ENCODE measurements around the gene EMC9. TPM values are rescaled to one million over a fixed set of nuclear protein-coding genes. Genes with fewer than 3 reads are reported as not detected.

Gene EMC9
- total RNA-seq, 1 experiment from 2014 or later = 25.4 TPM

DNA sequence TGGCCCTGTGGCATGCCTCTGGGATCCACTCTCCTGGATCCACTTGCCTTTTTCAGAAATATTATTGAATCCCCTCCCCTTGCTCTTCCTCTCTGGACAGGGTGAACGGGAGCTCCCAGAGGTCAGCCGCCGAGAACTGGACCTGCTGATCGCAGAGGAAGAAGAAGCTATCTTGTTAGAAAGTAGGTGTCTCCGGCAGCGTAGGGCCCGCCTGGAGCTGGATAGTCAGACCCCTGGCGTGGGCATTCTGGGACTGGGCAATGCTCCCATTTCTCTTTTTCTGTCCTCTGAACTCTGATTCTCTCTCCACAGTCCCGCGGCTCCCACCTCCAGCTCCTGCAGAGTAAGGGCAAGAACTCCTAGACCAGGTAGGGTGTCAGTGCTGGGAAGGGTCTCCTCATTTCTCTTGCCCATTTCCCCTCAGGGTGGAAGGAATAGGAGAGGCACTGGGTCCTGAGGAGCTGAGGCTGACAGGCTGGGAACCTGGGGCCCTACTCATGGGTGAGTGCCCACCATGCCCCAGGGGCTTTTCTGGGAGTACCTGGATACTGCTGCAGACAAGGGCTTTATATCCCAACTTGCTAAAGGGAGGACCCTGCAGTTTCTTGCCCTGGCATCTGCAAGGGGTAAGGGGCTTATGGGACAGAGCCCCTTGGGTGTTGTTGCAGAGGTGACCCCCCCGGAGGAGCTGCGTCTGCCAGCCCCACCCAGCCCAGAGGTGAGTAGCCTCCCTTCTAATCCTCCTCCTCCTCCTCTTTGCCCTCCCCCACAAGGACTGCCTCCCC is 35.8 kb upstream of the EMC9 start:
- no peak for DNase-seq (ENCODE audit: low read depth)

DNA sequence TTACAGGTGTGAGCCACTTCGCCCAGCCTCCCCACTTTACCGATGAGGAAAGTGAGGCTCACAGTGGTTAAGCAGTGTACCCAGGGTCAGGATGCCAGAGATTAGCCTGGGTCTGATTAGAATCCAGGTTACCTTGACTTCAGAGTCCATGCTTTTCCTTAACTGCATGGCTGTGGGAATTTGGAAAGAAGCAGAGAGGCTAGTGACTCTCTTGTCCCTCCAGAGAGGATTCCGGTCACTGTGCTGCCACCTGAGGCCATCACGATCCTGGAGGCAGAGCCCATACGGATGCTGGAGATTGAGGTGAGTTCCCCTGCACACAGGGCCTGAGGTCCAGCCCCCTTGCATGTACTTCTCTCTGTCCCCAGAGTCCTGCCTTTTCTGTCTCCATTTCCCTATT is 35.2 kb upstream of the EMC9 start:
- DNase-seq (ENCODE audit: low read depth) = no peak

DNA sequence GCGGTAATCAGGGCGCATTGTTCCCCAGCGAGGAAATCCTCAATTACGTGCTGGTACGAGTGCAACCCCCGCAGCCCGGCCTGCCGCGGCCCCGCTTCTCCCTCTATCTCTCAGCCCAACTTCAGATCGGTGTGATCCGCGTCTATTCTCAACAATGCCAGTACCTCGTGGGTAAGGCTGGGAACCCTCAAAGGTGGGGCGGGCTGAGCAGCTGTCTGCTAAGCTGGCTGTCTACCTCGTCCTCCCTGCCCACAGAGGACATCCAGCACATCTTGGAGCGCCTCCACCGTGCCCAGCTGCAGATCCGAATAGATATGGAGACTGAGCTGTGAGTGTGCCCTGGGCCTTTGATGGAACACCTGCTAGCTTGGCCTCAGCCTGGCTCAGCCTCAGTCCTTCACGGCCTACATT is 31.5 kb upstream of the EMC9 start:
- DNase-seq (ENCODE audit: low read depth) = no peak

DNA sequence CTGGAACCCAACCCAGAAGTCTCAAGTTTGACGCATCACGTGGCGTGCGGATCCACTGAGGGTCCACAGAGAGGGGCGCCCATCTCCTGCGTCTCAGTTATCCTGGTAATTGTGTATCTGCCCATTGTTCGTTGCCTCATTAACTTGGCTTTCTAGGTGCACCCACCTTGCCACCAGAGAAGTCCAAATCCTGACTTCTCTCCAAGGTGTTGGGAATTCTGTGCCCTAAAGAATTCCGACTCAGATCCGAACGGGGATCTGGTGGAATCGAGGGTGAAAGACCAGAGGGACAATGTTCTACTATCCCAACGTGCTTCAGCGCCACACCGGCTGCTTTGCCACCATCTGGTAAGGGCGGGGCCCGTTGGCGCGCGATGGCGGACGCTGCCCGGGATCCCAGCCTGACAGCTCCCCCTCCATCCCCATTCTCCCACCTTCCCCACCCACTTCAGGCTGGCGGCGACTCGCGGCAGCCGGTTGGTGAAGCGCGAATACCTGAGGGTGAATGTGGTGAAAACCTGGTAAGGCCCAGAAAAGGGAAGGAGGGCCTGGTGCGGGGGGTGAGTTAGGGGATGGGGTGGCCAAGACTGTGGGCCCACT is 31.0 kb upstream of the EMC9 start:
- no peak for DNase-seq (ENCODE audit: low read depth)

DNA sequence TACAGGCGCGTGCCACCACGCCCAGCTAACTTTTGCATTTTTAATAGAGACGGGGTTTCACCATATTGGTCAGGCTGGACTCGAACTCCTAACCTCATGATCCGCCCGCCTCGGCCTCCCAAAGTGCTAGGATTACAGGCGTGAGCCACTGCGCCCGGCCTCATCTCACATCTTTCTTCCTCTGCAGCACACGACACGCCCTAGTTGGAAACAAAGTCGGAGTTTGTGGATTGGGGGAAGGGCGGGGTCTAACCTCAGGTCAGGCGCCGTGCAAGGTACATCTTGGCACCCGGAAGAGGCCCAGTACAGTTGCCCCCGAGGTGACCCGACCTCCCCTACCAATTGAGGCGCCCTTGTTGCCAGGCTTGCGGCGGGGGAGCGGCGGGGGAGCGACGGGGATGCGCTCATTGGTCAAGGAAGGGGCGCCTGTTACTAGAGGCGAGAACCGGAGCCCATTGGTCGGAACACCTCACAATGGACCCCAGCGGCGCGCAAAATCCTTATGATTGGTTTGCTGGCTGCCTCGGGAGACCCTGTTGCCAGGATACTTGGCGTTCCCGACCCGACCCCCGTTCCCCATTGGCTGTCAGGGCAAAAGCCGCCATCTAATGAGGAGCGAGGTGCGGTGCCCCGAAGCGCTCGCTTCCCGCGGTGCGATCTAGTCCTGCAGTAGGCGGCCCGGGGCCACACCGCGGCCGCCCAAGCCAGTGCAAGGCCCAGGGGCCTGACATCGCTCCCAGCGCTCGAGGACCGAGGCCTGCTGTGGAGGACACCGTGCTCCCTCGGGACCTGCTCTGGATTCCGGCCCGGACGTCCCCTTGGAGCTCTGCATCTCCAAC is 30.2 kb upstream of the EMC9 start, which contains the start of gene REC8:
Gene REC8 (plus strand): TSS at position 659 of the 839 bp plus-strand sequence. CDS start 473 bp downstream, outside the sequence.
- DNase-seq (ENCODE audit: low read depth) = no peak

DNA sequence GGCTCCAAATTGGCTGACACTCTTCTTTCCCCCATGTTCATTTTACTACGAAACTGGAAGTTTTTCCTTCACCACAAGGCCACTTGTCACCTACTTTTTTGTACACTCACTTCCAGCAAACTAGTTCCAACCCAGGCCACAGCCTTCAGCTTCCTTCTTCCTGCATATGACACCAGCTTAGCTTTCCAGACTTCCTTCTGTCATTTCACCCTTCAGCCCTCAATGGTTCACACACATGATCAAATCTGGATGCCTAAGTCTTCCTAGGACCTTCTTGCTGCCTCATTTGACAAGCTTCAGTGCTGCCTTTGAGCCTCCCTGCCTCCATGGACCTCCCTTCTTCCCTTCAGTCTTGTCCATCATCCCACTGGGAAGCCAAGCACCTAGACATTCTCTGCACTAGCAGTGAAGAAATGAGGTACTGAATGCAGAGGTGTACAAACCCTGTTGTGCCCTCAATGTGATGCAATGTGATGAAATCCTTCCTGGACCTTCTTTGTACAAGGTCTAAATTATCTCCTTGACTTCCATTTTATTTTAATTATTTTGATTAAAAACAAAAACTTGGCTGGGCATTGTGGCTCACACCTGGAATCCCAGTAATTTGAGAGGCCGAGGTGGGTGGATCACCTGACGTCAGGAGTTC is 26.2 kb upstream of the EMC9 start:
- DNase-seq (ENCODE audit: low read depth) = no peak

DNA sequence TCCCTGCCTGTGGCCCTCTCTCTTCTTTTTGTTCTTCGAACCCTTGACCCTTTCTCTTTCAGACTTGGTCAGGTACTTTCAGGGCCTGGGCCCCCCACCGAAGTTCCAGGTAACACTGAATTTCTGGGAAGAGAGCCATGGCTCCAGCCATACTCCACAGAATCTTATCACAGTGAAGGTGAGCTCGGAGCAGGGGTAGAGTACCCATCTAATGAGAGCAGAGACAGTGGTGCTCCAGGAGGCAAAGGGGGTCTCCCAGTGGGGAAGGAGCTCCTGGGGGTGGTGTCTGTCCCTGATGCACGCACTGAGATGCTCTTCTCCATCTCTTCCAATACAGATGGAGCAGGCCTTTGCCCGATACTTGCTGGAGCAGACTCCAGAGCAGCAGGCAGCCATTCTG is 24.4 kb upstream of the EMC9 start:
- no peak for DNase-seq (ENCODE audit: low read depth)

DNA sequence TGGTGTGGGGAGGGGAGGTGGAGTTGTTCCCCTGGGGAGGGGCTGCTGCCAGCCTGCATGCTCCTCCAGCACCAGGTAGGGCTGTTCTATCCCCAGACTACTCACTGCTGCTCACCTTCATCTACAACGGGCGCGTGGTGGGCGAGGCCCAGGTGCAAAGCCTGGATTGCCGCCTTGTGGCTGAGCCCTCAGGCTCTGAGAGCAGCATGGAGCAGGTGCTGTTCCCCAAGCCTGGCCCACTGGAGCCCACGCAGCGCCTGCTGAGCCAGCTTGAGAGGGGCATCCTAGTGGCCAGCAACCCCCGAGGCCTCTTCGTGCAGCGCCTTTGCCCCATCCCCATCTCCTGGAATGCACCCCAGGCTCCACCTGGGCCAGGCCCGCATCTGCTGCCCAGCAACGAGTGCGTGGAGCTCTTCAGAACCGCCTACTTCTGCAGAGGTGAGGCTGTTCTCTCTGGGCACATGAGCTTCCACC is 23.2 kb upstream of the EMC9 start:
- DNase-seq (ENCODE audit: low read depth) = no peak

DNA sequence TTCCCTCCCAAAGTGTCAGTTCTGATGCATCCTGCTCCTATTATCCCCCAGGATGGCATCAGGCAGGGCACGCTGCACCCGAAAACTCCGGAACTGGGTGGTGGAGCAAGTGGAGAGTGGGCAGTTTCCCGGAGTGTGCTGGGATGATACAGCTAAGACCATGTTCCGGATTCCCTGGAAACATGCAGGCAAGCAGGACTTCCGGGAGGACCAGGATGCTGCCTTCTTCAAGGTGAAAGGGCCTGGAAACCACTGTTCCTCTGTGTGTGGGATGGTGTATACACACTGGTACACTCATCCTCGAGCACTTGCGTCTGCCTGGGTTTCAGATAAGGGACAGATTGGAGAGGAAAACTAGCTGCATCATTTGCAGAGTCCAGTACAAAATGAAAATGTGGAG is 20.7 kb upstream of the EMC9 start:
- DNase-seq (ENCODE audit: low read depth) = no peak

DNA sequence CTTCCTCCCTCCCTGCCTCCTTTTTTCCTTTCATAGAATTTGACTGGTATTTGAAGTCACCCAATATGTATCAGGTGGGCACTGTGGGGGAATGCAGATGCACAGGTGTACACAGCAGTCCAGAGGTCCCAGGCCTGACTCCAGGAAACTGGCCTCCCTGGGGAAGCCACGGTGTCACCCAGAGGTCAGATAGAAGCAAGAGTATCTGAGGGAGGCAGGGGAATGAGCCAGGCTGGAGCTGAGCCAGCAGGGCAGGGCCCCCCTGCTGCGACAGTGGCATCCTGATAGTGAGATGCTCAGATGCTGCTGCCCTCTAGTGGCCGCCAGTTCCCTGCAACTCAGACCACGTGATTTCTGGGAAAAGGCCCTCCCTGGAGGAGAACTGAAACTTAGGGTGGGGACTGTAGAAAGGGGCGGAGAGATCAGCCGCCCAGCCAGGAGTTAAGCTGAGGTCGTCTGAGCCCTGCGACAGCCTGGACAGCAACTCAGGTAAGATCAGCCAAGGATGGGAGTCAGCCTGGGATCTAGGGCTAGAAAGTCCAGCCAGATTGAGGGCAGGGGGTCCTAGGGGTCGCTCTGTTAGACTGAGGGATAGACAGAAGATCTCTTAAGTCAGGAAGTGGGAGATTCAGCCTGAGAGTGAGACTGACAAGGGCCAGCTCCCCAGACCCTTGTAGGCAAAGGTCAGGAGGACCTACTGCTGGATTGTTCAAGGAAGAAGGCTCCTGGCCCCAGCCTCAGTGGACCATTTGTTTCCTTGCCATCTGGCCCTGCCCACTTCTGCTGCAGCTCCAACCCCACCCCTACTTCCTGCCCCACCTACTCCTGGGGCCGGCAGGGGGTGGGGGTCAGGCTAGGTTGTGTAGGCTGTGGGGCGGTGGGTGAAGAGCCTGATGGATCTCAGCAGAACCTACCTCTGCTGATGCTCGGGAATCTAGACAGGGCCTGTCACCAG is 19.7 kb upstream of the EMC9 start, which contains the start of gene IRF9:
Gene IRF9 (plus strand): TSS at position 416 of the 955 bp plus-strand sequence. CDS start 880 bp downstream, outside the sequence.
- peak; percentile 97 for DNase-seq (ENCODE audit: low read depth)

DNA sequence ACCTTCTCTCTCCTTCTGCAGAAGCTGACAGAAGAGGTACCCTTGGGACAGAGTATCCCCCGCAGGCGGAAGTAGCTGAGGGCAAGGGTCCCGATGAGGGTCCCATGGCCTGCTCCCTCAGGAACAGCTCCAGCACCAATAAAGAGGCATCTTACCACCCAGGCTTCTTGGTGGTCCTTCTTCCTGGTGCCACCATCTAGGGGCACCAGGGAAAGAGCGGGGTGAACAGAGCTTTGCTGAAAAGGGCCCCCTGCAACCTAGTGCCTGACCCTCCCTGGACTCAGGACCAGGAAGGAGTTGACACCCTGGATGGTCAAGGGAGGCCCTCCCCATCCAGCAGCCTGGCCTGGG is 19.1 kb upstream of the EMC9 start:
- DNase-seq (ENCODE audit: low read depth) = no peak

DNA sequence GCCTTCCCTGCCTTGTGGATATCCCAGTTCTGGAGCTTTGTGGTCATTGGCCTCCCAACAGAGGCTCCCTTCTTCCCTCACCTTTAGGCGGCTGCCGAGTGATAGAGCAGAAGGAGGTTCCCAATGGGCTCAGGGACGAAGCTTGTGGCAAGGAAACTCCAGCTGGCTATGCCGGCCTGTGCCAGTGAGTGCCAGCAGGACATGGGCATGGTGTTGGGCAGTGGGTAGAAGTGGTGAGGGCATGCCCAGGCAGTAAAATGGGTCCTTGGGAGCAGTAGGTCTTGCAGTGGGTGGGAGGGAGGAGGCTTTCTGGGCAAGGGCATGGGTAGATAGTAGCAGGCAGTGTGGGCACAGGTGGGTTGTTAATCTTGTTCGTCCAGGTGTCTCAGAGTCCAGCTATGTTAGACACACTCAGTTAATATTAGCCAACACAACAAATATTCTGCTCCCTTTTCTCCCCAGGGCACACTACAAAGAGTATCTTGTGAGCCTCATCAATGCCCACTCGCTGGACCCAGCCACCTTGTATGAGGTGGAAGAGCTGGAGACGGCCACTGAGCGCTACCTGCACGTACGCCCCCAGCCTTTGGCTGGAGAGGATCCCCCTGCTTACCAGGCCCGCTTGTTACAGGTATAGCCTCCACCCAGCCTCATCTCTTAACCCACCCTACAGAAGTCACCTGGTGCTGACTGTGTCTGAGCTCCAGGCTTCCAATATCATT is 18.5 kb upstream of the EMC9 start:
- no peak for DNase-seq (ENCODE audit: low read depth)

DNA sequence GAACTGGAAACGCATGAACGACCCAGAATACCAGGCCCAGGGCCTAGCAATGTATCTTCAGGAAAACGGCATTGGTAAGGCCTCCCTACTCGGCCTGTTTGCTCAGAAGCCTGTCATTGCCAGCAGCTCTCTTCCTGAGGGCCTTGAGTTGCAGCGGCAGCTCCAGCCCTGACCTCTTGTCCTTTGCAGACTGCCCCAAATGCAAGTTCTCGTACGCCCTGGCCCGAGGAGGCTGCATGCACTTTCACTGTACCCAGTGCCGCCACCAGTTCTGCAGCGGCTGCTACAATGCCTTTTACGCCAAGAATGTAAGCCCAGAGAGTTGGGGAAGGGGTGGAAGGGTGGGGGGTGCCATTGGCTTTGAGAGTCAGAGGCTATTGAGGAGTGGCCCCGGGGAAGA is 15.9 kb upstream of the EMC9 start:
- DNase-seq (ENCODE audit: low read depth) = no peak

DNA sequence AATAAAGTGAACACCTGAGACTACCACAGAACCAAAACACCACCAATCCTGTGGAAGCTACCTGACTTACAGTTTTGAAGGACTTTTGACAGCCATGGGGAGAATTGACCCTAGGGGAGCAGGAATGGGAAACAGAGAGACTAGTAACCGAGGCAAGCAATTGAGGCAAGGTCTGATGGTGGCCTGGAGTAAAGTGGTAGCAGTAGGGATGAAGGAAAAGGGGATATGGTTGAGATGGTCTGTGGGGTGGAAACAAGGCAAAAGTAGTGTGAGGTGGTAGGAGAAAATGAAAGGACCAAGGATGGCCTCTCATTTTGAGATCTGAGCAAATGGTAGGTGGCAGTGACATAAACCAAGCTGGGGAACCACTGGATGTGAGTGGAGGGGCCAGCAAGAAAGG is 15.4 kb upstream of the EMC9 start:
- no peak for DNase-seq (ENCODE audit: low read depth)

DNA sequence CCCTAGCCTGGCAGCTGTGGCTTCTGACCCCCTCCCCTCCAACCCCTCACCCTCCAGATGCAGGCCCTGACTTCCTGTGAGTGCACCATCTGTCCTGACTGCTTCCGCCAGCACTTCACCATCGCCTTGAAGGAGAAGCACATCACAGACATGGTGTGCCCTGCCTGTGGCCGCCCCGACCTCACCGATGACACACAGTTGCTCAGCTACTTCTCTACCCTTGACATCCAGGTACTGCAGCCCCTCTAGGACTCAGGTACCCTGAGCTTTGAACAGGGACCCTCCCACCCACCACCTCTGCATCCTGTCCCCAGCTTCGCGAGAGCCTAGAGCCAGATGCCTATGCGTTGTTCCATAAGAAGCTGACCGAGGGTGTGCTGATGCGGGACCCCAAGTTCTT is 13.7 kb upstream of the EMC9 start:
- no peak for DNase-seq (ENCODE audit: low read depth)

DNA sequence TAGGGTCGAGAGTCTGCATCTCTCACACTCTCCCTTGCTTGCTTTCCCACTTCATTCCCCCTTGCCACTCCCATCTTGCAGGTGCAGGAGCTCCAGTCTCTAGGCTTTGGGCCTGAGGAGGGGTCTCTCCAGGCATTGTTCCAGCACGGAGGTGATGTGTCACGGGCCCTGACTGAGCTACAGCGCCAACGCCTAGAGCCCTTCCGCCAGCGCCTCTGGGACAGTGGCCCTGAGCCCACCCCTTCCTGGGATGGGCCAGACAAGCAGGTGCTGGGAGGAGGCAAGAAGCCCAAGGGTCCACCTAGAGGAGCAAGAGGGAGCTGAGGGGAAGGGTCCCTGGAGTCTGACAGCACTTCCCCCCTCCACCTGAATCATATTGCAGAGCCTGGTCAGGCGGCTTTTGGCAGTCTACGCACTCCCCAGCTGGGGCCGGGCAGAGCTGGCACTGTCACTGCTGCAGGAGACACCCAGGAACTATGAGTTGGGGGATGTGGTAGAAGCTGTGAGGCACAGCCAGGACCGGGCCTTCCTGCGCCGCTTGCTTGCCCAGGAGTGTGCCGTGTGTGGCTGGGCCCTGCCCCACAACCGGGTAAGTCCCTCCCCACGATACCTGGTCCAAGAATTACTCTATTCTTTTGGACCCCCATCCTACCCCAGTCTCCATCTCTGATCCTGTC is 10.2 kb upstream of the EMC9 start:
- no peak for DNase-seq (ENCODE audit: low read depth)

DNA sequence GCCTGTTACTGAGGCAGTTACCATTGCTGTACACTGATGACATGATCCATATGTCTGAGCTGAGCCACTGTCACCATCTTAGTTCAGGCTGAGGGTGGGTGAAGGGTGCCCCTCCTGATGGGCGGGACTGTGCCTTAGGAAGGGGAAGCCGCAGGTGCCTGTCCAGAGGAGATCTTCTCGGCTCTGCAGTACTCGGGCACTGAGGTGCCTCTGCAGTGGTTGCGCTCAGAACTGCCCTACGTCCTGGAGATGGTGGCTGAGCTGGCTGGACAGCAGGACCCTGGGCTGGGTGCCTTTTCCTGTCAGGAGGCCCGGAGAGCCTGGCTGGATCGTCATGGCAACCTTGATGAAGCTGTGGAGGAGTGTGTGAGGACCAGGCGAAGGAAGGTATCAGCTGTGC is 9.6 kb upstream of the EMC9 start:
- DNase-seq (ENCODE audit: low read depth) = no peak

DNA sequence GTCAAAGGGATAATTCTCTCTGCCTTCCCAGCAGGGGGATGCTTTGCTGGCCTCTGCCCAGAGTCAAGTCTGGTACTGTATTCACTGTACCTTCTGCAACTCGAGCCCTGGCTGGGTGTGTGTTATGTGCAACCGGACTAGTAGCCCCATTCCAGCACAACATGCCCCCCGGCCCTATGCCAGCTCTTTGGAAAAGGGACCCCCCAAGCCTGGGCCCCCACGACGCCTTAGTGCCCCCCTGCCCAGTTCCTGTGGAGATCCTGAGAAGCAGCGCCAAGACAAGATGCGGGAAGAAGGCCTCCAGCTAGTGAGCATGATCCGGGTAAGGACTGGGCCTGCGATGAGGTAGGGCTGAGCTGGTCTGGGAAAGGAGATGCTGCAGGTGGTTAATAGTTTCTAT is 9.2 kb upstream of the EMC9 start:
- DNase-seq (ENCODE audit: low read depth) = no peak

DNA sequence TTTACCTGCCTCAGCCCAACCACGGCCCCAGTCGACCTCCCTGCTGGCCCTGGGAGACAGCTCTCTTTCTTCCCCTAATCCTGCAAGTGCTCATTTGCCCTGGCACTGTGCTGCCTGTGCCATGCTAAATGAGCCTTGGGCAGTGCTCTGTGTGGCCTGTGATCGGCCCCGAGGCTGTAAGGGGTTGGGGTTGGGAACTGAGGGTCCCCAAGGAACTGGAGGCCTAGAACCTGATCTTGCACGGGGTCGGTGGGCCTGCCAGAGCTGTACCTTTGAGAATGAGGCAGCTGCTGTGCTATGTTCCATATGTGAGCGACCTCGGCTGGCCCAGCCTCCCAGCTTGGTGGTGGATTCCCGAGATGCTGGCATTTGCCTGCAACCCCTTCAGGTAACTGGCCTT is 8.7 kb upstream of the EMC9 start:
- DNase-seq (ENCODE audit: low read depth) = no peak
